Skeletal muscle tissue (tissue), 4 donors: ENCODE measurements around the gene IP6K3. TPM values are rescaled to one million over a fixed set of nuclear protein-coding genes. Genes with fewer than 3 reads are reported as not detected.

Experiments
- H3K27ac ChIP-seq: one replicate; pipeline ENCODE4 v1.7.0; 2013; ENCODE audit warnings: mild to moderate bottlenecking, low read depth, low read length, inconsistent platforms
- H3K27me3 ChIP-seq, 3 donors: one replicate each; pipeline ENCODE4 v1.7.0; 2013; ENCODE audit warnings: low read length in 3 of 3; ENCODE audit not compliant: control insufficient read depth in 3 of 3, insufficient read depth in 3 of 3
- H3K36me3 ChIP-seq, 3 donors: one replicate each; pipeline ENCODE4 v1.7.0; 2013; ENCODE audit warnings: low read length in 3 of 3; ENCODE audit not compliant: control insufficient read depth in 3 of 3, insufficient read depth in 3 of 3
- H3K4me1 ChIP-seq, 3 donors: one replicate each; pipeline ENCODE4 v1.7.0; 2013; ENCODE audit warnings: low read length in 3 of 3, mild to moderate bottlenecking in 3 of 3; ENCODE audit not compliant: control insufficient read depth in 3 of 3, insufficient read depth in 3 of 3
- H3K4me3 ChIP-seq, 3 donors: one replicate each; pipeline ENCODE4 v1.7.0; 2013; ENCODE audit warnings: low read length in 3 of 3
- H3K9ac ChIP-seq, 3 donors: one replicate each; pipeline ENCODE4 v1.7.0; 2013; ENCODE audit warnings: low read length in 3 of 3, mild to moderate bottlenecking in 3 of 3, moderate library complexity in 2 of 3, low read depth in 1 of 3
- H3K9me3 ChIP-seq, 3 donors: one replicate each; pipeline ENCODE4 v1.7.0; 2013; ENCODE audit warnings: low read length in 3 of 3; ENCODE audit not compliant: control insufficient read depth in 3 of 3
- total RNA-seq: library from RNA; depleted of rRNA; stranded (reverse); fragments of >200 nt; gene quantifications from one replicate; pipeline ENCODE4 v1.2.3, GENCODE V29; 2014
- donor health status: Osteomylitis.

Gene IP6K3
- total RNA-seq, 1 donor from 2014 or later: 13.6 TPM

- no peak overlapping the region for H3K4me3 ChIP-seq
- H3K4me1 ChIP-seq: peaks cover 14 to 21% (median 15%) of the 10 kb centered on the region in 3 donors
- no peaks in the 10 kb centered on the region for H3K9me3 ChIP-seq
- no peaks in the 10 kb centered on the region for H3K27me3 ChIP-seq
- no peak overlapping the region for H3K9ac ChIP-seq
- H3K27ac ChIP-seq: no peak overlapping the region
- H3K36me3 ChIP-seq: peaks cover 5 to 9% (median 5%) of the 10 kb centered on the region in 3 donors
Measured at GRCh38 chr6:33704215-33705066, 42.3 kb downstream of the IP6K3 start.

- no peak overlapping the region for H3K4me3 ChIP-seq
- no peak overlapping the region for H3K9ac ChIP-seq
- peaks cover 7 to 8% (median 7%) of the 10 kb centered on the region in 3 donors for H3K36me3 ChIP-seq
Measured at GRCh38 chr6:33702345-33702977, 44.2 kb downstream of the IP6K3 start.

GRCh38 chr6:33700391-33701050, 46.2 kb downstream of the IP6K3 start:
- Histone ChIP-seq H3K4me3 (no peak overlapping the region), H3K4me1 (peaks cover 28 to 46% (median 34%) of the 10 kb centered on the region in 3 donors), H3K9me3 (no peaks in the 10 kb centered on the region), H3K36me3 (peaks cover 8 to 14% (median 11%) of the 10 kb centered on the region in 3 donors), H3K27me3 (no peaks in the 10 kb centered on the region), H3K27ac (no peak overlapping the region), H3K9ac (peak overlapping the region in 2 of 3 donors; percentile 1 to 13)

More at GRCh38 chr6:33702345-33702977, 44.2 kb downstream of the IP6K3 start:
- Histone ChIP-seq H3K27me3 (no peaks in the 10 kb centered on the region), H3K4me1 (peaks cover 11 to 27% (median 14%) of the 10 kb centered on the region in 3 donors), H3K27ac (no peak overlapping the region), H3K9me3 (no peaks in the 10 kb centered on the region)

GRCh38 chr6:33699739-33700138, 47.0 kb downstream of the IP6K3 start:
- H3K27me3 ChIP-seq: no peaks in the 10 kb centered on the region
- H3K4me3 ChIP-seq: no peak overlapping the region
- H3K36me3 ChIP-seq: peaks cover 11 to 14% (median 13%) of the 10 kb centered on the region in 3 donors
- no peak overlapping the region for H3K27ac ChIP-seq
- H3K4me1 ChIP-seq: peaks cover 36 to 54% (median 41%) of the 10 kb centered on the region in 3 donors
- H3K9me3 ChIP-seq: no peaks in the 10 kb centered on the region
- H3K9ac ChIP-seq: peak overlapping the region in 1 of 3 donors; percentile 13

- H3K4me1 ChIP-seq: peaks cover 42 to 60% (median 48%) of the 10 kb centered on the region in 3 donors
- H3K27ac ChIP-seq: no peak overlapping the region
- H3K4me3 ChIP-seq: no peak overlapping the region
- peak overlapping the region in 1 of 3 donors; percentile 51 for H3K9ac ChIP-seq
- peaks cover 11 to 14% (median 13%) of the 10 kb centered on the region in 3 donors for H3K36me3 ChIP-seq
- no peaks in the 10 kb centered on the region for H3K9me3 ChIP-seq
- no peaks in the 10 kb centered on the region for H3K27me3 ChIP-seq
Measured at GRCh38 chr6:33699131-33699530, 47.6 kb downstream of the IP6K3 start.

- Histone ChIP-seq H3K9me3 (no peaks in the 10 kb centered on the region), H3K4me3 (no peak overlapping the region), H3K9ac (no peak overlapping the region), H3K36me3 (peaks cover 11 to 14% (median 13%) of the 10 kb centered on the region in 3 donors), H3K4me1 (peaks cover 48 to 66% (median 54%) of the 10 kb centered on the region in 3 donors), H3K27me3 (no peaks in the 10 kb centered on the region), H3K27ac (no peak overlapping the region)
Measured at GRCh38 chr6:33698494-33698893, 48.2 kb downstream of the IP6K3 start.

GRCh38 chr6:33697845-33698244, 48.9 kb downstream of the IP6K3 start:
- H3K4me1 ChIP-seq: peaks cover 55 to 73% (median 60%) of the 10 kb centered on the region in 3 donors

GRCh38 chr6:33696548-33697518, 49.9 kb downstream of the IP6K3 start:
- Histone ChIP-seq H3K36me3 (peaks cover 11 to 19% (median 13%) of the 10 kb centered on the region in 3 donors), H3K4me3 (peak overlapping the region in 1 of 3 donors; percentile 13), H3K4me1 (peaks cover 65 to 83% (median 71%) of the 10 kb centered on the region in 3 donors), H3K27ac (no peak overlapping the region), H3K27me3 (no peaks in the 10 kb centered on the region), H3K9me3 (no peaks in the 10 kb centered on the region), H3K9ac (peak overlapping the region in 2 of 3 donors; percentile 66 to 68)

More at GRCh38 chr6:33697845-33698244, 48.9 kb downstream of the IP6K3 start:
- Histone ChIP-seq H3K9me3 (no peaks in the 10 kb centered on the region), H3K4me3 (no peak overlapping the region), H3K36me3 (peaks cover 11 to 14% (median 13%) of the 10 kb centered on the region in 3 donors), H3K9ac (no peak overlapping the region), H3K27me3 (no peaks in the 10 kb centered on the region), H3K27ac (no peak overlapping the region)

- Histone ChIP-seq H3K27ac (no peak overlapping the region), H3K27me3 (no peaks in the 10 kb centered on the region), H3K36me3 (peaks cover 11 to 26% (median 16%) of the 10 kb centered on the region in 3 donors), H3K4me3 (no peak overlapping the region), H3K9ac (peak overlapping the region in 1 of 3 donors; percentile 68), H3K9me3 (no peaks in the 10 kb centered on the region), H3K4me1 (peaks cover 72 to 91% (median 78%) of the 10 kb centered on the region in 3 donors)
Measured at GRCh38 chr6:33696076-33696475, 50.6 kb downstream of the IP6K3 start.
